K562 (cell line): ENCODE measurements around the gene MTREX. TPM values are rescaled to one million over a fixed set of nuclear protein-coding genes. Genes with fewer than 3 reads are reported as not detected.

Experiments
- ARNT ChIP-seq, 2 experiments: fragments of 450-650 bp; IDR thresholded peaks; 2 replicates each; pipeline ENCODE4 v1.6.1; 2016; ENCODE audit warnings: mild to moderate bottlenecking in 1 of 2
- ATF3 ChIP-seq, 2 experiments: fragments of 450-650 bp in 1 of 2; sonication (generic) in 1 of 2; formaldehyde crosslinking in 1 of 2; IDR thresholded peaks in 1 of 2; conservative IDR thresholded peaks in 1 of 2; 2 replicates each; pipeline versions ENCODE4 v1.6.1 to v1.8.1; 2016 to 2023; ENCODE audit warnings: mild to moderate bottlenecking in 2 of 2, moderate library complexity in 2 of 2, inconsistent platforms in 1 of 2, missing genetic modification reagents in 1 of 2
- CHD1 ChIP-seq: fragments of 200-600 bp; sonication (generic); IDR thresholded peaks from one replicate; pipeline ENCODE4 v1.6.1; 2012; ENCODE audit warnings: mild to moderate bottlenecking, moderate library complexity, low read length, inconsistent platforms
- DLX4 ChIP-seq: fragments of 250-450 bp; sonication (Bioruptor Pico); IDR thresholded peaks from 2 replicates; pipeline ENCODE4 v1.6.1; 2021; ENCODE audit warnings: mild to moderate bottlenecking
- HDAC2 ChIP-seq: fragments of 450-650 bp; IDR thresholded peaks from 2 replicates; pipeline ENCODE4 v1.6.1; 2016; ENCODE audit warnings: mild to moderate bottlenecking
- IRF1 ChIP-seq: sonication (generic); formaldehyde crosslinking; IDR thresholded peaks from 2 replicates; pipeline ENCODE4 v1.8.0; 2022; ENCODE audit warnings: missing genetic modification reagents, mild to moderate bottlenecking, borderline replicate concordance
- KAT7 ChIP-seq: sonication (generic); formaldehyde crosslinking; IDR thresholded peaks from 2 replicates; pipeline ENCODE4 v1.8.0; 2022; ENCODE audit warnings: missing genetic modification reagents, mild to moderate bottlenecking, borderline replicate concordance
- KLF6 ChIP-seq: fragments of 250-450 bp; sonication (Bioruptor Pico); IDR thresholded peaks from 2 replicates; pipeline ENCODE4 v1.4.0; 2020; ENCODE audit warnings: mild to moderate bottlenecking, moderate library complexity, borderline replicate concordance
- LARP7 ChIP-seq: fragments of 450-650 bp; IDR thresholded peaks from 2 replicates; pipeline ENCODE4 v1.6.1; 2016
- NR4A1 ChIP-seq, 2 experiments: fragments of 250-450 bp in 1 of 2; fragments of 450-650 bp in 1 of 2; sonication (Bioruptor Pico) in 1 of 2; IDR thresholded peaks; 2 replicates each; pipeline versions ENCODE4 v1.4.0 to v1.6.1; 2016 to 2020; ENCODE audit warnings: mild to moderate bottlenecking in 2 of 2, missing compliant biosample characterization in 1 of 2, missing genetic modification characterization in 1 of 2, moderate library complexity in 1 of 2
- PRDM10 ChIP-seq: fragments of 450-650 bp; IDR thresholded peaks from 2 replicates; pipeline ENCODE4 v1.6.1; 2018; ENCODE audit not compliant: partially characterized antibody
- PTBP1 ChIP-seq: fragments of 200-400 bp; formaldehyde crosslinking; IDR thresholded peaks from 2 replicates; pipeline ENCODE4 v1.6.1; 2017; ENCODE audit warnings: low read depth, low read length
- RAD21 ChIP-seq, 2 experiments: fragments of 250-450 bp in 1 of 2; fragments of 450-650 bp in 1 of 2; sonication (Bioruptor Pico) in 1 of 2; formaldehyde crosslinking in 1 of 2; IDR thresholded peaks in 1 of 2; conservative IDR thresholded peaks in 1 of 2; 2 replicates each; pipeline versions ENCODE4 v1.4.0 to v1.8.0; 2020 to 2022; ENCODE audit warnings: mild to moderate bottlenecking in 2 of 2, moderate library complexity in 1 of 2
- TAF1 ChIP-seq: IDR thresholded peaks from 2 replicates; pipeline ENCODE4 v1.6.1; 2011; ENCODE audit warnings: mild to moderate bottlenecking, low read length, moderate library complexity; ENCODE audit not compliant: insufficient read depth, control insufficient read depth, severe bottlenecking; ENCODE audit errors: extremely low read depth
- TBP ChIP-seq: optimal IDR thresholded peaks from 2 replicates; pipeline ENCODE3; 2011; ENCODE audit warnings: low read depth, low read length, improper control_type of control experiment
- TEAD2 ChIP-seq: fragments of 450-650 bp; IDR thresholded peaks from 2 replicates; pipeline ENCODE4 v1.6.1; 2016; ENCODE audit warnings: missing genetic modification characterization, control low read depth, missing compliant biosample characterization
- ZNF12 ChIP-seq: sonication (generic); formaldehyde crosslinking; IDR thresholded peaks from 2 replicates; pipeline ENCODE4 v1.4.0; 2020; ENCODE audit warnings: mild to moderate bottlenecking, missing genetic modification reagents
- ZNF589 ChIP-seq: fragments of 200-800 bp; sonication (Bioruptor generic); IDR thresholded peaks from 2 replicates; pipeline ENCODE4 v1.6.1; 2016; ENCODE audit warnings: low read depth, missing genetic modification characterization, missing compliant biosample characterization
- polyA plus RNA-seq, 8 experiments: library from polyadenylated mRNA; depleted of rRNA in 4 of 8; stranded (reverse) in 5 of 8; unstranded in 3 of 8; fragments of >200 nt; fragmentation: Nextera tagmentation in 2 of 8; fragmentation: Illumina TruSeq in 1 of 8; extraction: Ambion mirVana in 2 of 8; extraction: Trizol in 1 of 8; gene quantifications; 2 replicates each; pipeline versions ENCODE4 v1.2.1 to v1.2.3, GENCODE V29; 2011 to 2014; ENCODE audit warnings: inconsistent platforms in 1 of 8, missing spikeins in 1 of 8
- total RNA-seq, 7 experiments: library from RNA; depleted of rRNA in 6 of 7; stranded (reverse); fragments of >200 nt in 6 of 7; fragmentation: Illumina TruSeq in 2 of 7; extraction: Trizol in 2 of 7; gene quantifications; 2 replicates each; pipeline versions ENCODE4 v1.2.1 to v1.2.3, GENCODE V29; 2011 to 2021; ENCODE audit warnings: low replicate concordance in 1 of 7

The MTREX gene
- total and polyA plus RNA-seq, 9 of the 15 experiments (the other 6 are each of a cell fraction or from before 2014, with no cell fraction given), result 52.9 to 193 (median 150) TPM

GRCh38 chr5:55307383-55308253 lies at the start of gene MTREX, which contains the start of gene DHX29 (continued):
- TF ChIP-seq TAF1 (peak; percentile 96), PRDM10 (peak; percentile 37), DLX4 (no peak), TBP (peak; percentile 95), HDAC2 (0 out of 2 replicates have a peak, but pooled peaks have one; percentile 60), ZNF12 (0 out of 2 replicates have a peak, but pooled peaks have one; percentile 17), ARNT (IDR thresholded peaks at IDR 0.05) (peak; percentile 16 to 55; a peak in 2 of 4 replicates), KLF6 (CRISPR knock-in tag) (0 out of 2 replicates have a peak, but pooled peaks have one; percentile 5), NR4A1 (CRISPR knock-in tag; IDR thresholded peaks at IDR 0.05) (0 out of 2 replicates have a peak, but pooled peaks have one; percentile 5), NR4A1 (tag; IDR thresholded peaks at IDR 0.05) (0 out of 2 replicates have a peak, but pooled peaks have one; percentile 48), IRF1 (CRISPR knock-in tag) (0 out of 2 replicates have a peak, but pooled peaks have one; percentile 24), PTBP1 (no peak), ZNF589 (CRISPR knock-in tag) (peak; percentile 43; the same call in 1 of the 2 replicates), RAD21 (CRISPR knock-in tag; conservative IDR thresholded peaks at IDR 0.05 in 1 of 2, IDR thresholded peaks at IDR 0.05 in 1 of 2) (no peak), CHD1 (peak; percentile 97), TEAD2 (tag) (no peak), KAT7 (peak; percentile 70; the same call in 1 of the 2 replicates), ATF3 (IDR thresholded peaks at IDR 0.05) (no peak; the same call in 1 of the 2 replicates), ATF3 (CRISPR knock-in tag; conservative IDR thresholded peaks at IDR 0.05) (no peak), LARP7 (no peak)
